Peyer's patch (tissue), 4 donors: ENCODE data around the gene RALGPS1. TPM values are rescaled to one million over a fixed set of nuclear protein-coding genes. Genes with fewer than 3 reads are reported as not detected.

Experiments used
- DNase-seq, 3 donors: peaks; one replicate each; pipeline ENCODE4 v3.0.0-alpha.2; 2017 to 2019
- H3K27ac ChIP-seq, 4 donors: fragments of 200-600 bp; sonication (generic); one replicate each; pipeline ENCODE4 v1.5.1; 2016 to 2019
- H3K27me3 ChIP-seq, 2 donors: fragments of 200-600 bp; sonication (generic); one replicate each; pipeline ENCODE4 v1.5.1; 2019
- H3K36me3 ChIP-seq, 3 donors: fragments of 200-600 bp; sonication (generic); one replicate each; pipeline ENCODE4 v1.5.1; 2016 to 2019
- H3K4me1 ChIP-seq, 4 donors: fragments of 200-600 bp; sonication (generic); one replicate each; pipeline ENCODE4 v1.5.1; 2016 to 2019
- H3K4me3 ChIP-seq, 4 donors: fragments of 200-600 bp; sonication (generic); 1 replicate in 3 of 4; 2 replicates in 1 of 4; pipeline ENCODE4 v1.5.1; 2016 to 2019; ENCODE audit warnings: mild to moderate bottlenecking in 1 of 4
- H3K9me3 ChIP-seq, 4 donors: fragments of 200-600 bp; sonication (generic); one replicate each; pipeline ENCODE4 v1.5.1; 2016 to 2019; ENCODE audit warnings: mild to moderate bottlenecking in 1 of 4
- POLR2A ChIP-seq, 2 donors: fragments of 450-650 bp; IDR thresholded peaks; one replicate each; pipeline ENCODE4 v1.5.1; 2017; ENCODE audit warnings: antibody characterized with exemption in 2 of 2, mild to moderate bottlenecking in 2 of 2, moderate library complexity in 2 of 2
- total RNA-seq, 4 donors: library from RNA; depleted of rRNA; stranded (reverse); fragments of >200 nt; gene quantifications; one replicate each; pipeline ENCODE4 v1.1.0, GENCODE V29; 2016
- TF ChIP-seq, protein P1 (sequence below), 6 experiments: fragments of 450-650 bp in 4 of 6; fragments of 200-600 bp in 2 of 6; sonication (generic) in 1 of 6; IDR thresholded peaks; one replicate each; pipeline ENCODE4 v1.5.1; 2017 to 2019; ENCODE audit warnings: antibody characterized with exemption in 6 of 6, mild to moderate bottlenecking in 3 of 6, moderate library complexity in 1 of 6

RALGPS1 gene
- total RNA-seq, 4 donors from 2014 or later = 38.8 to 158 (median 141) TPM

DNA sequence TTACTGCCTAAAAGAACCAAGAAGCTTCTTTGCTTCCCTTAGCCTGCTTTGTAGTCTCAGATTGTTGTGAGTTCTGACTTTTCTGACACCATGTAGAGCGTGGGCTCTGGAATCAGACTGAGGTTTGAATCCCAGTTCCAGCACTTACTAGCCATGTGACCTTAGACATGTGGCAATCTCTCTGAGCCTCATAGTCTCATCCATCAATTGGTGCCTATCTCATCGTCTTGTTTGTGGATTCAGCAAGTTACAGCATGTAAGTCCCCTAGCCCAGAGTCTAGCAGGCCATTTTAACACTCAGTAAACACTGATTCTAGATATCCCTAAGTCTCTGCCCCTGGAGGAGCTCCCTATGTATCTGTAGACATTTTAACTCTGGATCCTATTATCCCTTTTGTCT lies 113.1 kb downstream of the RALGPS1 start:
- H3K27ac ChIP-seq = no peak overlapping the region
- DNase-seq = no peak
- no peak for TF ChIP-seq POLR2A (IDR thresholded peaks at IDR 0.05)
- TF ChIP-seq, protein P1, sequence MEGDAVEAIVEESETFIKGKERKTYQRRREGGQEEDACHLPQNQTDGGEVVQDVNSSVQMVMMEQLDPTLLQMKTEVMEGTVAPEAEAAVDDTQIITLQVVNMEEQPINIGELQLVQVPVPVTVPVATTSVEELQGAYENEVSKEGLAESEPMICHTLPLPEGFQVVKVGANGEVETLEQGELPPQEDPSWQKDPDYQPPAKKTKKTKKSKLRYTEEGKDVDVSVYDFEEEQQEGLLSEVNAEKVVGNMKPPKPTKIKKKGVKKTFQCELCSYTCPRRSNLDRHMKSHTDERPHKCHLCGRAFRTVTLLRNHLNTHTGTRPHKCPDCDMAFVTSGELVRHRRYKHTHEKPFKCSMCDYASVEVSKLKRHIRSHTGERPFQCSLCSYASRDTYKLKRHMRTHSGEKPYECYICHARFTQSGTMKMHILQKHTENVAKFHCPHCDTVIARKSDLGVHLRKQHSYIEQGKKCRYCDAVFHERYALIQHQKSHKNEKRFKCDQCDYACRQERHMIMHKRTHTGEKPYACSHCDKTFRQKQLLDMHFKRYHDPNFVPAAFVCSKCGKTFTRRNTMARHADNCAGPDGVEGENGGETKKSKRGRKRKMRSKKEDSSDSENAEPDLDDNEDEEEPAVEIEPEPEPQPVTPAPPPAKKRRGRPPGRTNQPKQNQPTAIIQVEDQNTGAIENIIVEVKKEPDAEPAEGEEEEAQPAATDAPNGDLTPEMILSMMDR (IDR thresholded peaks at IDR 0.05) = no peak

DNA sequence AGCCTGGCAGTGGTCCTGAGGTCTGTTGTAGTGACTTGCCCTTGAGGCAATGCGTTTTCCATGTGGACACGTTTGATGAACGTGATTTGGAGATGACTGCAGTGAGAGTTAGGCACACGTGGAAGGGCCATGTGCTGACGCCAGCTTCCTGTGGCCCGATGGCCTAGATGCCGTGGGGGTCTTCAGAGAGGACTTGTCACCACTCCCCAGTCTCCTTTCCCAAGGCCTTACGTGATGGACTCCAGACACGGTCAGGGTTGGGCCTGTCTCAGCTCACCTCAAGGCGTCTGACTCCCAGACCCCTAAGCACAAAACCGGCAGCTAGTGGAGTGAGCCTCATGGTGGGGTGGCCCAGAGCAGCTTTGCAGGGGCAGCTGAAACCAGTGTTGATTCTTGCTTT lies 115.0 kb downstream of the RALGPS1 start:
- TF ChIP-seq, protein P1 (IDR thresholded peaks at IDR 0.05) = no peak
- no peak for TF ChIP-seq POLR2A (IDR thresholded peaks at IDR 0.05)
- H3K4me1 ChIP-seq = no peaks in the 10 kb centered on the region
- no peak overlapping the region for H3K4me3 ChIP-seq
- H3K27ac ChIP-seq = no peak overlapping the region
- no peaks in the 10 kb centered on the region for H3K27me3 ChIP-seq
- no peaks in the 10 kb centered on the region for H3K9me3 ChIP-seq
- H3K36me3 ChIP-seq = no peaks in the 10 kb centered on the region
- no peak for DNase-seq

More for the DNA sequence above, 113.1 kb downstream of the RALGPS1 start:
- Histone ChIP-seq H3K36me3 (no peaks in the 10 kb centered on the region), H3K27me3 (no peaks in the 10 kb centered on the region), H3K4me1 (no peaks in the 10 kb centered on the region), H3K4me3 (no peak overlapping the region), H3K9me3 (no peaks in the 10 kb centered on the region)

DNA sequence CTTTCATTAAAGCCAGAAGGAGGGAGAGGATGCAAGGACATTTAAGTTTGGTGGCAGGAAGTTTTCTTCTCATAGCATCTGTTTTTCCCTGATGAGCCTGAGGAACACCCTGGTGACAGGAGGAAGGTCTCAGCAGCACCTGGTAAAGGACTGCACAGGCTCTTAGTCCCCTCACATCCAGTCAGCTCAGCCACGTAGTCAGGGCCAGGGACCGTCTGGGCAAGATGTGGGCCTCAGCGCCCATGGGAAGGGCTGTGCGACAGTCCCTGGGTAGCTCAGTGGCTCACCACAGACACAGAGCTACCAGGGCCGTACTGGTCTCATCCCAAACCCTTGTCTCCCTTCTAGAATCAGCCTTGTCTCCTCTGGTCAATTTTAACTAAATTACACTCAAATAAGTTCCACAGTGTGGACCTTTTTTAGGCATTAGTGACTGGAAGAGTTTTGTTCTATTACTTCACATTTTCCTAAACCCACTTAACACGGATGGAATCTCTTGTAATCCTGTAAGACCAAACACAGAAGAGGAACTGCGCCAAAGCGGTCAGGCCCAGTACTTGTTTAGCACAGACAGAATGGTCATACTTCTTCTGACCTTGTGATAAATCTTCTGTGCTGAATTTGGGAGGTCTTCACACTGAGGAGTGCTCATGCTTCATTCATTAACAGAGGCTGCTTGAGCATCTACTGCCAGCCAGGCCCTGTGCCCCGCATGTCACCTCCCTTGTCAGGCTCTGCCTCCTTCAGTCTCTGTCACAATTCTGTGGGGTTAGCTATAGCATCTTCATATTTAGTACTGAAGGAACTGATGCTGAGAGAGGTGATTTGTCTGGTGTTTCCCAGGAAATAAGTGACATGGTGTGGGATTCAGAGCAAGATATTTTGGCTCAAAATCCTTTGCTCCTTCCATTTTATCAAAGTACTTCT lies 116.5 kb downstream of the RALGPS1 start:
- Histone ChIP-seq H3K4me3 (no peak overlapping the region), H3K4me1 (no peaks in the 10 kb centered on the region), H3K27me3 (no peaks in the 10 kb centered on the region), H3K9me3 (no peaks in the 10 kb centered on the region), H3K27ac (peak overlapping the region; percentile 21 to 68 (median 64)), H3K36me3 (no peaks in the 10 kb centered on the region)
- DNase-seq = peak in 2 of 3 donors; percentile 21 to 72
- TF ChIP-seq, protein P1 (IDR thresholded peaks at IDR 0.05) = no peak
- TF ChIP-seq POLR2A (IDR thresholded peaks at IDR 0.05) = no peak

DNA sequence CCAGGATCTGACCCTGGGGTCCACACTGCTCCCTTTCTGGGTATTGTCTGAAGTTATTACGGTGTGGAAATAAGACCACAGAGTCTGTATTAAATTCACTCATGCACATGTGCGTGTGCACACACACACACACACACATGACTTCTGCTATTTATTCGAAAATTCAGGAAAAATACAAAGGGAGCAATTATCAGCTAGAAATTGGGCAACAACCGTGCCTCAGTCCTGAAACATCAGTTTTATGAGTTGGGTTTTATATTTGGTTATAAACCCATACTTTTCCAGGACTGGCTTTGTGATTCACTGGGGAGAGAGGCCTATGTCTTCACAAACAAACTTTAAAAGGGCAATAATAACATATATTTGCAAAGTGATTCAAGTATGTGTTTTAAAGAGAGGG lies 117.7 kb downstream of the RALGPS1 start:
- H3K4me3 ChIP-seq = no peak overlapping the region
- peaks cover 0 to 2% (median 0%) of the 10 kb centered on the region in 4 donors for H3K4me1 ChIP-seq
- no peaks in the 10 kb centered on the region for H3K27me3 ChIP-seq
- no peaks in the 10 kb centered on the region for H3K9me3 ChIP-seq
- no peak for DNase-seq
- H3K36me3 ChIP-seq = no peaks in the 10 kb centered on the region
- H3K27ac ChIP-seq = no peak overlapping the region
- no peak for TF ChIP-seq POLR2A (IDR thresholded peaks at IDR 0.05)
- TF ChIP-seq, protein P1 (IDR thresholded peaks at IDR 0.05) = no peak

DNA sequence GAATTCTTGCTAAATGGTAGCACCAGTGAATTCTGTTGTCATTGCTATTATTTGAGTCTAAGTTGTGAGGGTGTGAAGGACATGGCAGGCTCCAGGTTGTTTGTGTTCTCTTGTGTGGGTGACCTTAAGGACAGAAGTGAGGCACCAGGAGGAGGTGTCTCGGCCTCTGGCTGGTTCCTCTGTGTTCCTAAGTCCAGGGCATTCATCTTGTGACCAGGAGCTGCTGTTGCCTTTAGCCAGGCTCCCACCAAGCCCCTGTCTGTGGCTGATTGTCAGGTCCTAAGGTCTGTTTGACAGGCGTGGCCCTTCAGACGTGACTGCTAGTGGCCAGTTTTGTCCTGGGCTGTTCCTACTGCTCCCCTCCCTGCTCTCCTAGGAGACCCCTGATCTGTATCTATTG lies 118.5 kb downstream of the RALGPS1 start:
- H3K4me1 ChIP-seq = peaks cover 0 to 10% (median 0%) of the 10 kb centered on the region in 4 donors
- H3K27me3 ChIP-seq = no peaks in the 10 kb centered on the region
- H3K27ac ChIP-seq = no peak overlapping the region
- H3K9me3 ChIP-seq = no peaks in the 10 kb centered on the region
- no peaks in the 10 kb centered on the region for H3K36me3 ChIP-seq
- no peak overlapping the region for H3K4me3 ChIP-seq
- DNase-seq = peak in 1 of 3 donors; percentile 60
- TF ChIP-seq, protein P1 (IDR thresholded peaks at IDR 0.05) = no peak
- no peak for TF ChIP-seq POLR2A (IDR thresholded peaks at IDR 0.05)
